Suprapubic skin (tissue), 4 donors: ENCODE data around the gene TMEM236.

Experiments used
- POLR2A ChIP-seq, 2 donors: fragments of 450-650 bp; IDR thresholded peaks; one replicate each; pipeline ENCODE4 v1.6.1; 2017; ENCODE audit warnings: antibody characterized with exemption in 2 of 2, mild to moderate bottlenecking in 2 of 2, moderate library complexity in 2 of 2
- POLR2AphosphoS5 ChIP-seq, 3 donors: sonication (generic); formaldehyde crosslinking; IDR thresholded peaks; one replicate each; pipeline ENCODE4 v1.6.1; 2017; ENCODE audit warnings: antibody characterized with exemption in 3 of 3
- TF ChIP-seq, protein P1 (sequence below), 2 donors: fragments of 200-600 bp in 1 of 2; fragments of 450-650 bp in 1 of 2; sonication (generic) in 1 of 2; IDR thresholded peaks; one replicate each; pipeline ENCODE4 v1.5.1; 2016 to 2019; ENCODE audit warnings: antibody characterized with exemption in 2 of 2, mild to moderate bottlenecking in 1 of 2, moderate library complexity in 1 of 2

GRCh38 chr10:17793823-17794644 is 42.0 kb downstream of the TMEM236 start:
- TF ChIP-seq POLR2AphosphoS5 (IDR thresholded peaks at IDR 0.05): no peak
- TF ChIP-seq, protein P1, sequence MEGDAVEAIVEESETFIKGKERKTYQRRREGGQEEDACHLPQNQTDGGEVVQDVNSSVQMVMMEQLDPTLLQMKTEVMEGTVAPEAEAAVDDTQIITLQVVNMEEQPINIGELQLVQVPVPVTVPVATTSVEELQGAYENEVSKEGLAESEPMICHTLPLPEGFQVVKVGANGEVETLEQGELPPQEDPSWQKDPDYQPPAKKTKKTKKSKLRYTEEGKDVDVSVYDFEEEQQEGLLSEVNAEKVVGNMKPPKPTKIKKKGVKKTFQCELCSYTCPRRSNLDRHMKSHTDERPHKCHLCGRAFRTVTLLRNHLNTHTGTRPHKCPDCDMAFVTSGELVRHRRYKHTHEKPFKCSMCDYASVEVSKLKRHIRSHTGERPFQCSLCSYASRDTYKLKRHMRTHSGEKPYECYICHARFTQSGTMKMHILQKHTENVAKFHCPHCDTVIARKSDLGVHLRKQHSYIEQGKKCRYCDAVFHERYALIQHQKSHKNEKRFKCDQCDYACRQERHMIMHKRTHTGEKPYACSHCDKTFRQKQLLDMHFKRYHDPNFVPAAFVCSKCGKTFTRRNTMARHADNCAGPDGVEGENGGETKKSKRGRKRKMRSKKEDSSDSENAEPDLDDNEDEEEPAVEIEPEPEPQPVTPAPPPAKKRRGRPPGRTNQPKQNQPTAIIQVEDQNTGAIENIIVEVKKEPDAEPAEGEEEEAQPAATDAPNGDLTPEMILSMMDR (IDR thresholded peaks at IDR 0.05): no peak
- no peak for TF ChIP-seq POLR2A (IDR thresholded peaks at IDR 0.05)
